Loucy (cell line): Measurements from ENCODE around the gene S100A13.

Experiments used
- H2AFZ ChIP-seq: fragments of 200-600 bp; sonication (generic); 2 replicates; pipeline ENCODE4 v1.6.0; 2016; ENCODE audit warnings: antibody characterized with exemption, mild to moderate bottlenecking, low read length, moderate library complexity
- H3F3A ChIP-seq: fragments of 200-600 bp; 2 replicates; pipeline ENCODE4 v1.6.0; 2016; ENCODE audit warnings: antibody characterized with exemption, low read depth, mild to moderate bottlenecking
- H3K27me3 ChIP-seq: fragments of 200-600 bp; sonication (generic); 2 replicates; pipeline ENCODE4 v1.6.1; 2014; ENCODE audit warnings: low read length, mild to moderate bottlenecking; ENCODE audit not compliant: insufficient read depth, poor library complexity, severe bottlenecking
- H3K36me3 ChIP-seq: fragments of 200-600 bp; sonication (generic); 2 replicates; pipeline ENCODE4 v1.6.1; 2016; ENCODE audit warnings: low read length; ENCODE audit not compliant: insufficient read depth
- H3K4me1 ChIP-seq: fragments of 200-600 bp; sonication (generic); 2 replicates; pipeline ENCODE4 v1.5.1; 2014; ENCODE audit warnings: low read length, mild to moderate bottlenecking; ENCODE audit not compliant: insufficient read depth, poor library complexity, severe bottlenecking
- H3K4me2 ChIP-seq: fragments of 200-600 bp; sonication (generic); 2 replicates; pipeline ENCODE4 v1.6.0; 2014; ENCODE audit warnings: antibody characterized with exemption, low read length, low read depth, mild to moderate bottlenecking; ENCODE audit not compliant: poor library complexity, severe bottlenecking
- H3K4me3 ChIP-seq: fragments of 200-600 bp; sonication (generic); 2 replicates; pipeline ENCODE4 v1.5.1; 2014; ENCODE audit warnings: low read length, mild to moderate bottlenecking, mixed read lengths; ENCODE audit not compliant: poor library complexity, severe bottlenecking
- H3K79me2 ChIP-seq: fragments of 200-600 bp; sonication (generic); 2 replicates; pipeline ENCODE4 v1.6.1; 2014; ENCODE audit warnings: low read length; ENCODE audit not compliant: insufficient read depth
- H3K9ac ChIP-seq: fragments of 200-600 bp; sonication (generic); 2 replicates; pipeline ENCODE4 v1.6.0; 2014; ENCODE audit warnings: mild to moderate bottlenecking, low read depth, low read length, moderate library complexity; ENCODE audit not compliant: poor library complexity, severe bottlenecking
- H3K9me2 ChIP-seq: fragments of 200-600 bp; sonication (generic); replicated peaks from 2 replicates; pipeline ENCODE4 v1.6.1; 2016; ENCODE audit warnings: low read depth, low read length, mixed read lengths
- H3K9me3 ChIP-seq: fragments of 200-600 bp; sonication (generic); 2 replicates; pipeline ENCODE4 v1.6.1; 2014; ENCODE audit warnings: mild to moderate bottlenecking, antibody characterized with exemption, low read length, low read depth; ENCODE audit not compliant: insufficient read depth
- H4K20me1 ChIP-seq: fragments of 200-600 bp; sonication (generic); 2 replicates; pipeline ENCODE4 v1.6.0; 2014; ENCODE audit warnings: antibody characterized with exemption, low read length, mild to moderate bottlenecking; ENCODE audit not compliant: insufficient read depth, poor library complexity, severe bottlenecking
- EZH2phosphoT487 ChIP-seq: fragments of 200-600 bp; IDR thresholded peaks from 2 replicates; pipeline ENCODE4 v1.6.1; 2018; ENCODE audit warnings: antibody characterized with exemption, mild to moderate bottlenecking, moderate library complexity, borderline replicate concordance
- TF ChIP-seq, protein P1 (sequence below): fragments of 200-600 bp; sonication (generic); conservative IDR thresholded peaks from 2 replicates; pipeline ENCODE4 v1.5.1; 2014; ENCODE audit warnings: mild to moderate bottlenecking, antibody characterized with exemption, low read length

S100A13 gene

DNA sequence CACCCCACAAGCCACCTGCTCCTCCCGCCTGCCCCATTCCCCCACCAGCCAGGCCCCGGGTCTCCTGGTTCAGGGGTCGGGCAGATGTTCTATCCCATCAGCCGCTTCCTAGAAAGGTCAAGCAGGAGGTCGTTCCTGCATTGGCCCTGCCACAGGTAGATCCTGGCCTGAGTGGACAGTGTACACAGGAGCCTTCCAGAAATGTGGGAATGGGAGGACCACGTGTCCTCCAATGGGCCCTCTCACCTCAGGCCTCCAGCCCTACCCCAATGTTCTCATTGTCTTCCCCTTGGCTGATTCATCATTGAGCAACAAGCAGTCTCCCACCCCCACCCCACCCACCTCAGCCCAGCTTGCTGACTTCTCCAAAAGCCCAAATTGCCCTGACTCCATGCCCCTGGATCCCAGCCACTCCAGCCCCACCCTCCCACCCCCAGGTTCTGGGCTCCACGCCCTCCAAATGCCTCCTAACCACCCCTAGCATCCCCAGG, 16.4 kb downstream of the S100A13 start:
- Histone ChIP-seq H2AFZ (no peak overlapping the region), H3K9me3 (no peaks in the 10 kb centered on the region), H3K4me2 (no peak overlapping the region), H3K27me3 (no peaks in the 10 kb centered on the region), H3K36me3 (no peaks in the 10 kb centered on the region), H3K79me2 (no peaks in the 10 kb centered on the region), H4K20me1 (no peaks in the 10 kb centered on the region), H3K9ac (no peak overlapping the region), H3K4me1 (no peaks in the 10 kb centered on the region), H3F3A (no peaks in the 10 kb centered on the region), H3K9me2 (no peaks in the 10 kb centered on the region), H3K4me3 (no peak overlapping the region)
- TF ChIP-seq, protein P1, sequence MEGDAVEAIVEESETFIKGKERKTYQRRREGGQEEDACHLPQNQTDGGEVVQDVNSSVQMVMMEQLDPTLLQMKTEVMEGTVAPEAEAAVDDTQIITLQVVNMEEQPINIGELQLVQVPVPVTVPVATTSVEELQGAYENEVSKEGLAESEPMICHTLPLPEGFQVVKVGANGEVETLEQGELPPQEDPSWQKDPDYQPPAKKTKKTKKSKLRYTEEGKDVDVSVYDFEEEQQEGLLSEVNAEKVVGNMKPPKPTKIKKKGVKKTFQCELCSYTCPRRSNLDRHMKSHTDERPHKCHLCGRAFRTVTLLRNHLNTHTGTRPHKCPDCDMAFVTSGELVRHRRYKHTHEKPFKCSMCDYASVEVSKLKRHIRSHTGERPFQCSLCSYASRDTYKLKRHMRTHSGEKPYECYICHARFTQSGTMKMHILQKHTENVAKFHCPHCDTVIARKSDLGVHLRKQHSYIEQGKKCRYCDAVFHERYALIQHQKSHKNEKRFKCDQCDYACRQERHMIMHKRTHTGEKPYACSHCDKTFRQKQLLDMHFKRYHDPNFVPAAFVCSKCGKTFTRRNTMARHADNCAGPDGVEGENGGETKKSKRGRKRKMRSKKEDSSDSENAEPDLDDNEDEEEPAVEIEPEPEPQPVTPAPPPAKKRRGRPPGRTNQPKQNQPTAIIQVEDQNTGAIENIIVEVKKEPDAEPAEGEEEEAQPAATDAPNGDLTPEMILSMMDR = no peak
- TF ChIP-seq EZH2phosphoT487 = no peak

GRCh38 chr1:153610334-153610733, 17.0 kb downstream of the S100A13 start:
- no peaks in the 10 kb centered on the region for H3K9me2 ChIP-seq
- no peaks in the 10 kb centered on the region for H3K79me2 ChIP-seq
- no peaks in the 10 kb centered on the region for H3K9me3 ChIP-seq
- H4K20me1 ChIP-seq = no peaks in the 10 kb centered on the region
- H3K4me1 ChIP-seq = no peaks in the 10 kb centered on the region
- H3K36me3 ChIP-seq = no peaks in the 10 kb centered on the region
- no peak overlapping the region for H2AFZ ChIP-seq
- no peak overlapping the region for H3K4me2 ChIP-seq
- H3K9ac ChIP-seq = no peak overlapping the region
- H3K27me3 ChIP-seq = no peaks in the 10 kb centered on the region
- TF ChIP-seq, protein P1 = no peak
- TF ChIP-seq EZH2phosphoT487 = no peak
- no peaks in the 10 kb centered on the region for H3F3A ChIP-seq
- no peak overlapping the region for H3K4me3 ChIP-seq

GRCh38 chr1:153609585-153609907, 17.8 kb downstream of the S100A13 start:
- H3K9ac ChIP-seq = no peak overlapping the region
- H3F3A ChIP-seq = no peaks in the 10 kb centered on the region
- H3K9me3 ChIP-seq = no peaks in the 10 kb centered on the region
- no peaks in the 10 kb centered on the region for H3K9me2 ChIP-seq
- no peaks in the 10 kb centered on the region for H3K79me2 ChIP-seq
- no peaks in the 10 kb centered on the region for H3K27me3 ChIP-seq
- no peak overlapping the region for H3K4me2 ChIP-seq
- TF ChIP-seq, protein P1 = no peak
- no peak for TF ChIP-seq EZH2phosphoT487
- H3K4me1 ChIP-seq = no peaks in the 10 kb centered on the region
- H3K36me3 ChIP-seq = no peaks in the 10 kb centered on the region
- H3K4me3 ChIP-seq = no peak overlapping the region
- H2AFZ ChIP-seq = no peak overlapping the region
- H4K20me1 ChIP-seq = no peaks in the 10 kb centered on the region
